ENCODE measurements around the gene RXFP2.

- no peak for TF ChIP-seq CTCF (IDR thresholded peaks at IDR 0.05)
- TF ChIP-seq POLR2A (IDR thresholded peaks at IDR 0.05), result no peak
Observed at GRCh38 chr13:31773538-31773937, 34.2 kb downstream of the RXFP2 start.
